SU-DHL-6 (cell line): ENCODE data around the gene WDSUB1.

Experiments used
- EZH2phosphoT487 ChIP-seq: fragments of 200-600 bp; sonication (generic), shearing (Covaris generic); conservative IDR thresholded peaks from 2 replicates; pipeline ENCODE4 v1.6.1; 2018; ENCODE audit warnings: mild to moderate bottlenecking, antibody characterized with exemption, low read length, moderate library complexity, mixed read lengths
- TF ChIP-seq, protein P1 (sequence below): fragments of 200-600 bp; sonication (generic); IDR thresholded peaks from one replicate; pipeline ENCODE4 v1.5.1; 2017; ENCODE audit warnings: antibody characterized with exemption, mild to moderate bottlenecking, low read length, moderate library complexity; ENCODE audit not compliant: insufficient read depth, poor library complexity, severe bottlenecking

GRCh38 chr2:159285433-159285832 lies 1.1 kb downstream of the WDSUB1 start:
- TF ChIP-seq, protein P1, sequence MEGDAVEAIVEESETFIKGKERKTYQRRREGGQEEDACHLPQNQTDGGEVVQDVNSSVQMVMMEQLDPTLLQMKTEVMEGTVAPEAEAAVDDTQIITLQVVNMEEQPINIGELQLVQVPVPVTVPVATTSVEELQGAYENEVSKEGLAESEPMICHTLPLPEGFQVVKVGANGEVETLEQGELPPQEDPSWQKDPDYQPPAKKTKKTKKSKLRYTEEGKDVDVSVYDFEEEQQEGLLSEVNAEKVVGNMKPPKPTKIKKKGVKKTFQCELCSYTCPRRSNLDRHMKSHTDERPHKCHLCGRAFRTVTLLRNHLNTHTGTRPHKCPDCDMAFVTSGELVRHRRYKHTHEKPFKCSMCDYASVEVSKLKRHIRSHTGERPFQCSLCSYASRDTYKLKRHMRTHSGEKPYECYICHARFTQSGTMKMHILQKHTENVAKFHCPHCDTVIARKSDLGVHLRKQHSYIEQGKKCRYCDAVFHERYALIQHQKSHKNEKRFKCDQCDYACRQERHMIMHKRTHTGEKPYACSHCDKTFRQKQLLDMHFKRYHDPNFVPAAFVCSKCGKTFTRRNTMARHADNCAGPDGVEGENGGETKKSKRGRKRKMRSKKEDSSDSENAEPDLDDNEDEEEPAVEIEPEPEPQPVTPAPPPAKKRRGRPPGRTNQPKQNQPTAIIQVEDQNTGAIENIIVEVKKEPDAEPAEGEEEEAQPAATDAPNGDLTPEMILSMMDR, result no peak
- TF ChIP-seq EZH2phosphoT487, result no peak
